ENCODE data around the gene RORC. TPM values are rescaled to one million over a fixed set of nuclear protein-coding genes. Genes with fewer than 3 reads are reported as not detected.
A peak's percentile ranks its signal among the peaks of the same experiment; 100 is the strongest.

RORC gene
- total RNA-seq, 4 donors from 2014 or later: 29.0 to 73.8 (median 43.0) TPM

DNA sequence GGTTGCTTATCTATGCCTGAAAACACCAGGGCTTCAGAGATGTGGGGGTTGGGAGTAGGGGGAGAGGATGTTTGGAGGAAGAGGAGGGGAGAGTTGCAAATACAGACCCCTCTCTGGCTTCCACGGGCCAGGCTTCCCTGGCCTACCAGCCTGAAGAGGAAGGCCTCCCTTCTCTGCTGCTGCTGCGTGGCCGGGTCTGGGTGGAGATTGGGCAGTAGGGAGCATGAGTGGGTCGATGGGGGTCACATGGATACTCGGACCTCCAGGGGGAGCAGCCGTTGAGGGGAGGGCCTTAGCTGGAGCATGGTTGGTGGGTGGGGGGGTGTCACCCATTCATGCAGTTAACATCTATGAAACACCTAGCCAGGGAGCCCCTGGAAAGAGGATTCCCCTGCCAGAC, 1.5 kb downstream of the RORC start:
- 65% methylated on average over 6 of the region's 6 CpGs for WGBS
- H3K27me3 ChIP-seq: no peaks in the 10 kb centered on the region
- H3K9me3 ChIP-seq: no peaks in the 10 kb centered on the region
- H3K4me3 ChIP-seq: peak overlapping the region; percentile 51
- TF ChIP-seq POLR2AphosphoS5 (IDR thresholded peaks at IDR 0.05) (no peak), CTCF (IDR thresholded peaks at IDR 0.05) (no peak), EP300 (IDR thresholded peaks at IDR 0.05) (no peak), POLR2A (IDR thresholded peaks at IDR 0.05) (no peak)
- no peak for DNase-seq (ENCODE audit: low spot score in 2 of 2)
- peaks cover 66% of the 10 kb centered on the region for H3K4me1 ChIP-seq
- H3K27ac ChIP-seq: peak overlapping the region; percentile 49
- H3K36me3 ChIP-seq: peaks cover 3% of the 10 kb centered on the region

DNA sequence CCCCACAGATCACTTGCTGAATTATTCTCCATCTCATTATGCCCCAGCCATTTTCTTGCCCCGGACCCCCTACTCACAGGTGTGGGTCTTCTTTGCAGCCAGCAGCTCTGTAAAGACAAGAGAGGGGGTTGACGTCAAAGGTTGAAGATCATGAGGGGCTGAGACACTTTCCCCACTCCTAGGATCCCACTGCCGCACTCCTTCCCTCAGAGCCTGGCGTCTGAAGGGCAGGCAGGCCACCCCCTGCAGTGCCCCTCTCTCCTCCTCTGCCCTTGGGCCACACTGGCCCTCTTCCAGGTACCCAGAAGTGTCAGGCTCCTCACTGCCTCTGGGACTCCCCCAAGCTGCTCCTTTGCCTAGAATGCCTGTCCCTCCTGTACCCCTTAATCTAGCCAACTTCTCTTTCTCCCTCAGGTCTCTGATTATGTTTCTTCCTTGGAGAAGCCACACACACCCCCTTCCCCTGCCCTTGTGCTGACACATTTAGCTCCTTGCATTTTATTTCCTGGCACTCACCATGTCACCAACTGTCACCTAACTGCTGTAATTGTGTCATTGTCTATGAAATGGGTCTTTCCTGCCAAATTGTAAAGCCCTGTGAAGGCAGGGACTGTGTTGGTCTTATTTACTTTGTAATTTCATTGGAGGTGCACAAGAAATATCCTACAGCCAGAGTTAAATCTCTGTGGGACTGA, 2.1 kb downstream of the RORC start:
- H3K4me3 ChIP-seq: no peak overlapping the region

GRCh38 chr1:151828921-151829320, 2.7 kb downstream of the RORC start:
- Histone ChIP-seq H3K36me3 (peaks cover 3% of the 10 kb centered on the region), H3K9me3 (no peaks in the 10 kb centered on the region), H3K27me3 (no peaks in the 10 kb centered on the region), H3K27ac (no peak overlapping the region), H3K4me3 (no peak overlapping the region), H3K4me1 (peaks cover 63% of the 10 kb centered on the region)
- 7% methylated on average over 11 of the region's 12 CpGs for WGBS
- TF ChIP-seq EP300 (IDR thresholded peaks at IDR 0.05) (no peak), POLR2AphosphoS5 (IDR thresholded peaks at IDR 0.05) (no peak), POLR2A (IDR thresholded peaks at IDR 0.05) (no peak), CTCF (IDR thresholded peaks at IDR 0.05) (no peak)
- no peak for DNase-seq (ENCODE audit: low spot score in 2 of 2)

More for the DNA sequence above, 2.1 kb downstream of the RORC start:
- Histone ChIP-seq H3K27ac (peak overlapping the region; percentile 49), H3K36me3 (peaks cover 3% of the 10 kb centered on the region), H3K4me1 (peaks cover 66% of the 10 kb centered on the region), H3K27me3 (no peaks in the 10 kb centered on the region), H3K9me3 (no peaks in the 10 kb centered on the region)
- WGBS: 47% methylated on average over 4 of the region's 4 CpGs
- no peak for TF ChIP-seq EP300 (IDR thresholded peaks at IDR 0.05)
- no peak for TF ChIP-seq POLR2A (IDR thresholded peaks at IDR 0.05)
- TF ChIP-seq CTCF (IDR thresholded peaks at IDR 0.05): no peak
- no peak for TF ChIP-seq POLR2AphosphoS5 (IDR thresholded peaks at IDR 0.05)
- DNase-seq (ENCODE audit: low spot score in 2 of 2): no peak

- peaks cover 52% of the 10 kb centered on the region for H3K4me1 ChIP-seq
- 93% methylated on average over 6 of the region's 9 CpGs for WGBS
- no peak for TF ChIP-seq POLR2AphosphoS5 (IDR thresholded peaks at IDR 0.05)
- no peak for TF ChIP-seq POLR2A (IDR thresholded peaks at IDR 0.05)
- TF ChIP-seq EP300 (IDR thresholded peaks at IDR 0.05): no peak
- no peak for TF ChIP-seq CTCF (IDR thresholded peaks at IDR 0.05)
- H3K27me3 ChIP-seq: no peaks in the 10 kb centered on the region
- no peak for DNase-seq (ENCODE audit: low spot score in 2 of 2)
- H3K9me3 ChIP-seq: no peaks in the 10 kb centered on the region
- no peak overlapping the region for H3K4me3 ChIP-seq
- no peak overlapping the region for H3K27ac ChIP-seq
- peaks cover 3% of the 10 kb centered on the region for H3K36me3 ChIP-seq
These were observed 3.7 kb downstream of the RORC start for GRCh38 chr1:151827853-151828252.

DNA sequence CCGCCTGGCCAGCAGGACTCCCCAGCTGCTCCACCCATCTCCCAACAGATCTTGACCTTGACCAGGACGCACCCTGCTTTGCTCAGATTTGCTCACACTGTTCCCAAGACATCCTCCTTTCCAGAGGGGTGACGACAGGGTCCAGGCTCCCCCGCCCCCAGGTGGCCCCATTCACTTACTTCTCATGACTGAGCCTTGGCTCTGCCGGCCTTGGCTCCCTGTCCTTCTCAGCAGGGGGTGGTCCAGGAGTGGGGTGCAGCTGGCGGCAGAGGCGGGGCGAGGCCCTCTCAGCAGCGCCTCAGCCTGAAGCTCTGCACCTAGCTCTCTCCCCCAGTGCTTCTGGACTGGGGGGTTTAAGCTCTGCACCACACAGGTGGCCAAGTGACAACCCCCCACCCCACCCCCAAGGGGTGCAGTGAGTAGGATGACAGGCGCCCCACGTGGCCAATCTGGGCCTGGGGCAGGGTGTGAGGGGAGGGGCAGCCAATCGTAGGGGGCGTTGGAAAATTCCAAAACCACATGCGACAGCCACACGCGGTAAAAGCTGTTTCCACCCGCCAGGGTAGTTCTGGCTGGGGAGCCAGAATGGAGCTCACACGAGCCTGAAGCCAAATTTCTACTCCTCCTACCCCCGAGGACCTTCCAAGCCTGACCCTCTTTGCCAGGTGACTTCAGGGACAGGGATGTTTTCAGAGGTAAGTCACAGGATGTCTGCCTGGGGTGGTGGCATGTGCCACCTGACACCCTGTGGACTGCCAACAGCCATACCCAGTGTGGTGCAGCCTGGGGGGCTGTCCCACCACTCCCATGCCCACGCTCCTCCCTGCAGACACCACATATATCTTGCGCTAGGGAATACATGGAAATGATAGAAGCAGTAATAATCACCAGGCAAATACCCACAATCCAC, 5.6 kb downstream of the RORC start:
- DNase-seq (ENCODE audit: low spot score in 2 of 2): no peak
- 55% methylated on average over 14 of the region's 21 CpGs for WGBS
- no peak for TF ChIP-seq POLR2AphosphoS5 (IDR thresholded peaks at IDR 0.05)
- no peak for TF ChIP-seq CTCF (IDR thresholded peaks at IDR 0.05)
- no peak for TF ChIP-seq POLR2A (IDR thresholded peaks at IDR 0.05)

More for the DNA sequence above, 5.6 kb downstream of the RORC start:
- Histone ChIP-seq H3K9me3 (no peaks in the 10 kb centered on the region), H3K4me1 (peaks cover 33% of the 10 kb centered on the region), H3K27me3 (no peaks in the 10 kb centered on the region), H3K36me3 (peaks cover 3% of the 10 kb centered on the region), H3K27ac (no peak overlapping the region), H3K4me3 (no peak overlapping the region)
